Stimulated activated CD4-positive, alpha-beta T cell treated with anti-CD3 and anti-CD28 coated beads, TNF-alpha, amount 100 ng/mL, for 1 hour (primary cell): ENCODE results near the gene GPSM3.
"Not testable (repeated sequence)": the region's sequence is repeated elsewhere in the genome, so short reads cannot be mapped to it uniquely, and the experiment has no call there.

ENCODE experiments used
- DNase-seq, 3 donors: peaks; one replicate each; pipeline ENCODE4 v3.0.0-alpha.2; 2020; ENCODE audit warnings: low read depth in 3 of 3, low spot score in 1 of 3

GPSM3 gene

DNA sequence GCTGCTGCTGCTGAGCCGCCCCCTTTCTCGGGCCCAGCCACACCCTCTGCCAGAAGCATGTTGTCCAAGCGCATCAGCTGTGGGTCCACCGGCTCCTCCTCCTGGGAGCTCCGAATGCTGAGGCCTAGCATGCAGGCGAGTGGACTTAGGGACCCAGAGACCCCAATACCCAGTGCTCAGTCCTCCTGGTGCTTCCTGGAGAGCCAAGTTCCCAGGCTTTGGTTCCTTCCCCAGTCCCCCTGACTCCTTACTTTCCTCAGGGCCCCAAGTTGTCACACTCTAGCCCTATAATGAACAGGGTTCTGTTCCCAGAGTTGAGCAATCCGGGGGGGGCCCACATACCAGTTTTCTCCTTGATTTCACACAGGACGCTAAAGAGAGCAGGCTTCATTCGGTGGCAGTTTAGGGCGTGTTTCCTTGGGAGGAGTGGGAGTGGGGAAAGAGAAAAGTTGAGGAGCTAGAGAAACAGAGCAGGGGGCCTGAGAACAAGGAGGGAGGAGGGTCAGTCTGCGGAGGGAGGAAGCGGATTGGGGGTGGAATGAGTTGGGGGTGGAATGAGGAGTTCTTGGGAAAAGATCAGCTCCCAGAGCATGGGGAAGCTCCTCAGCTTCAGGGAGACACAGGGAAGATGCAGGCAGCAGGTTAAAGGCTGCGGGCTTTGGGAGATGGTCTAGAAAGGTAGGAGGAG, 3.9 kb downstream of the GPSM3 start:
- DNase-seq, result no peak

DNA sequence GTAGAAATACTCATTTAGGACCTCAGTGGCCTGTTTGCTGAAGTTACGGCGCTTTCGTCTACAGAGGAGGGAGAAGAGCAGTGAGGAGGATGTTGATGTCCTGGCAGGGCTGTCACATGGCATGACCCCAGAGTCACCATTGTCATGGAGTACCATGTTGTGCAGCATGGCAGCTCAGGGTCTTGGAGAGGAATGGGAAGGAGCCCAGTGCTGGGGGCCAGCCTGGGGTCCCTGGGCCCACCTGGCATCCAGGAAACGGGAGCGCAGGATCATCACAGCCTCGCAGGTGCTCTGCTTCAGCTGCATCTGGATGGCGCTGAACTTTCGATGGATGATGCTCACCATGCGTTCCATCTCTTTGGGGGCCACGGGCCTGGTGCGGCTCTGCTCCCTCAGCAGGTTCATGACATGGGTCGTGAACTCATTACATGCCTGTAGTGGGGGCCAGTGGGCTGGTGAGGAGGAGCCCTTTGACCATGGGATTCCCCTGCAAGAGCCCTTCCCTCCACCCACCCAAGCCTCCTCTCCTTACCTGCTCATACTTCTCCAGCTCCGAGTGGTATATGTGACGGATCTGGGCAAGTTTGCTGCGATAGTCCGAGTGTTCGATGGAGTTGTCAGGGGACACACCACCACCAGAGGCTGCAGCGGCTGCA, 4.6 kb downstream of the GPSM3 start:
- DNase-seq, result not testable (repeated sequence)

DNA sequence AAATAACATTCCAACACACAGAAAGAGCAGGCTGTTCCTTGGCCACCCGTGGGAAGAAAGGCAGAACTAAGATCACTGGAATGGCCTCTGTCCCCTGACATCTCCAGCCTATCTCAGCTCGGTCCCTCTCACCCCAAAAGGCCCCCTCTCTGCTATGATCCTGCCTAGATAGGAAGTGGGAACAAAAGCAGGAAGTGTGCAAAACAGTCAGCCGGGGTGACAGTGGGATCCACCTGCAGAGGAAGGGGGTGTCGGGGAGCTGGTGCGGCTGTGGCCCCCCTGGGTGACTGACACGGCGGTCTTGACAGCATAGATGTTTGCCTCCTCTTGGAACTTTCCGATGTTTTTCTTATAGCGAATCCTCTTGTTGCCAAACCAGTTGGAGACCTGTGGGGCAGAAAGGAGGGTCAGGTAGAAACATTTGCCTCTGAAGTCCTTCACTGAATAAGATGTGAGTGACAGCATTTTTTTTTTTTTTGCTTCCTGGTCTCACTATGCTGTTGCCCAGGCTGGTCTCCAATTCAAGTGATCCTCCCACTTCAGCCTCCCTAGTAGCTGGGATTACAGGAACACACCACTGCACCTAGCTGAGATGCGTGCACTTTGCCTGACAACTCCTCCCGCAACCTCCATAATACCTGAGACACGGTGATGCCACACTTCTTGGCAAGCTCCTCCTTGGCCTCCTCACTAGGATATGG, 5.3 kb downstream of the GPSM3 start:
- no peak for DNase-seq

DNA sequence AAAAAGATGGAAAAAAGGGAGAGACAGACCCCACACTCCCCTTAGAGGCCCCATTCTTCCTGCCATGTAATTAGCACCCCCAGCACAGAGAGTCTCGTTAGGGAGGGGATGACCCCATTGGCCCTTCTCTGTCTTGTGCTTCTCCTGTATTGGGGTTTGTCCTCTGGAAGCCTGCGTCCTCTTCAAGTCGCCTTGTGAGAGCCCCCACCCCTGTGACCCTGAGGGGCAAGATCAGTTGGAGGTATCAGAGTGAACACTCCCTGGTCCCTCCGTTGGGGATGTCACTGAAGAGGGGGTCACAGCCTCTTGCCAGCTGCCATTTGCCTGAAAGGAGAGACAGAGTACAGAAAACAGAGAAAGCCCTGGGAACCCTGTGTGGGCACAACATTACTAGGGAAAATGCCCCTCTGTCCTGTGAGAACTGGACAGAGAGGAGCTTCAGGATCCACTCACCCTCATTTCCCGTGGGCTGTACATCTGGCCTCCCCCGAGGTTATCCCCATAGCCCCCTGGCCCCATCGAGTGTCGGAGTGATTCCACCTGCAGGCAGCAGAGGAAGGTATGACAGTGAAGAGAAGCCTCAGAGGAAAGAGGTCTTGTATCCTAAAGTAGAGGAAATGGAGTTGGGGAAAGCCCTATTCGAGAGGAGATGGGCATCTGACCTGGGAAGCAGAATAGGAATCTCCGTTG, 6.1 kb downstream of the GPSM3 start:
- not testable (repeated sequence) for DNase-seq

DNA sequence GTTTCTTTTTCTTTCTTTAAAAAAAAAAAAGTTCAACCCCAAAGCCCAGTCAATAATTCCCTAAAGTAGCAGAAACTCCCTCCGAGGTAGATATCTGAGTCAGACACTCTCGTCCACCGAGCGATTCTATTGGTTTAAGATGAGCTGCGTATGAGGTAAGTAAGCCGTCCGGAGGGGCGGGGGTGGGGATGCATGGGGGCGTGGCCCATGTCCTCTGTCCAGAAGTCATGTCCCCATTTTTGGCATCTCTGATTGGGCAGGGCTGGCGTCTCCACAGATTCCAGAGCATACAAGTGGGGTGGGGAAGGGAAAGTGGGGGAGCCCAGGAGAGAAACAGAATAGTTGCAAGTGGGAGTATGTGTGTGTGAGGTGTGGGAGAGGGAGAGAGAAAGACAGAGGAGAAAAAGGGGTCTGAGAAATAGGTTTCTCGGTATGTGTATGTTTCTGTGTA, 6.7 kb downstream of the GPSM3 start:
- not testable (repeated sequence) for DNase-seq

DNA sequence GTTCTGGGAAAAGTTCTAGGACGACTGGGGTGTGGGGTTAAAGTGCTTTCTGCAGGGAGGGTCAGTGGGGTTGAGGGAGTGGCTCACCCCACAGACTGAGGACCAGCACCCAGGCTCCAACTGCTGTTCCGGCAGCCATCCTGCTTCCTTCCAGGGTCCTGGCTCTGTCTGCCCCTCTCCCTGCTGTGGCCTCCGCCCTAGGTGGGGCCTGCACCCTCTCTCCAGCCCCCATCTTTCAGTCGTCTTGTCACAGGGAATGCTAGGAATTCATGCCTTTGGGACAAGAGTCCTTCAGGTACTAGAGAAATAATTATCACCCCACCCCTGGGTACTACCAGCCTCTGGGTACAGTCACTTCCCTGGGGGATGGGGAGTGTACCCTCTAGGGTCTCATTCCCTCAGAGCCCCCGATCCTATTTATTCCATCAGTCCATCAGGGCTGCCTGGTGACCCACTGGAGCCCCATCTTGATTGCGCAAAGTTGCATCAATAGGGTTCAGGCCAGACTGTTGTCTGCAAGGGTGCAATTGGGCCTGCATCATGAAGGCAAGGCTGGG, 8.3 kb downstream of the GPSM3 start, which contains the start of gene AGER:
Gene AGER, minus strand, starts transcription at position 170 of the 557 bp plus-strand sequence. Its CDS starts 31 bp downstream, at position 139.
- DNase-seq, result no peak

DNA sequence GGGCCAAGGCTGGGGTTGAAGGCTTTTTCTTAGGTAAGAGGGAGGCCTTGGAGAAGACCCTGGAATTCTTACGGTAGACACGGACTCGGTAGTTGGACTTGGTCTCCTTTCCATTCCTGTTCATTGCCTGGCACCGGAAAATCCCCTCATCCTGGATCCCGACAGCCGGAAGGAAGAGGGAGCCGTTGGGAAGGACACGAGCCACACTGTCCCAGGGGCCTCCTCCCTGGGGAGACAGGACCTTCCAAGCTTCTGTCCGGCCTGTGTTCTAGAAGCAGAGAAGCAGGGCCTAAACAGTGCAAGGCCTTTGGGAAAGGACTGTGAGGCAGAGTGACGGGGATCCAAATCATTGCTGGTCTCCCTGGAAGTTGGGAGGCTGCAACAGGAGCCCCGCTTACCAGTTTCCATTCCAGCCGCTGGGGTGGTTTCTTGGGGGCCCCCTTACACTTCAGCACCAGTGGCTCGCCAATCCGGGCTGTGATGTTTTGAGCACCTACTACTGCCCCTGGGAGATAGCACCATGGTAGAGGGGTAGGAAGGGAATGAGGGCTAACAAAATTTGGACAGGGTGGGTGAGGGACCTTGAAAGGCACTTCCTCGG, 8.9 kb downstream of the GPSM3 start:
- DNase-seq, result no peak

DNA sequence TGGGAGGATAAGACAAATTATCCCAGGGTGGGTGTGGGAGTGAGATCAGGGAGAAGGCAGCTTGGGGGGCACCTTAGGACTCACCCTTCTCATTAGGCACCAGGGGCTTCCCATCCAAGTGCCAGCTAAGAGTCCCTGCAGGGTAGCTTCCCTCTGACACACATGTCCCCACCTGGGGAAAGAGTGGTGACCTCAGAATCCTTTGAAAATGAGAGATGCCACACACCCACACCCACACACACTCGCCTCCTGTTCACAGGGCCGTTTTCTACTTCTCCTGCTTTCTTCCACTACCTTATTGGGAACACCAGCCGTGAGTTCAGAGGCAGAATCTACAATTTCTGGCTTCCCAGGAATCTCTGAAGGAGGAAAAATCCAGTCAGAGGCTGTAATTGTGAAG, 9.4 kb downstream of the GPSM3 start:
- DNase-seq, result no peak

DNA sequence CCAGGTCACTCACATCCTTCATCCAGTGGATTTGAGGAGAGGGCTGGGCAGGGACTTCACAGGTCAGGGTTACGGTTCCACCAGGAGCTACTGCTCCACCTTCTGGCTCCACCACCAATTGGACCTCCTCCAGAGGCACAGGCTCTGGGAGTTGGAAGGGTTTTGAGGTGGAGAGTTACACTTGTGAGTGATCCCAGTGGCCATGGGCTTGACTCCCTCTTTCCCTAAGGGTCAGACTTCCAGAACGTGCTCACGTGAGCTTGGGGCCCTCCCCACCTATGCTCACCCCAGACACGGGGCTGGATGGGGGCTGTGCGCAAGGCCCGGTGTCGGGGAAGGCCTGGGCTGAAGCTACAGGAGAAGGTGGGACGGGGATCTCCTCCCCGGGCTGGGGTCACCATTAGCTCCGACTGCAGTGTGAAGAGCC, 9.9 kb downstream of the GPSM3 start:
- no peak for DNase-seq

DNA sequence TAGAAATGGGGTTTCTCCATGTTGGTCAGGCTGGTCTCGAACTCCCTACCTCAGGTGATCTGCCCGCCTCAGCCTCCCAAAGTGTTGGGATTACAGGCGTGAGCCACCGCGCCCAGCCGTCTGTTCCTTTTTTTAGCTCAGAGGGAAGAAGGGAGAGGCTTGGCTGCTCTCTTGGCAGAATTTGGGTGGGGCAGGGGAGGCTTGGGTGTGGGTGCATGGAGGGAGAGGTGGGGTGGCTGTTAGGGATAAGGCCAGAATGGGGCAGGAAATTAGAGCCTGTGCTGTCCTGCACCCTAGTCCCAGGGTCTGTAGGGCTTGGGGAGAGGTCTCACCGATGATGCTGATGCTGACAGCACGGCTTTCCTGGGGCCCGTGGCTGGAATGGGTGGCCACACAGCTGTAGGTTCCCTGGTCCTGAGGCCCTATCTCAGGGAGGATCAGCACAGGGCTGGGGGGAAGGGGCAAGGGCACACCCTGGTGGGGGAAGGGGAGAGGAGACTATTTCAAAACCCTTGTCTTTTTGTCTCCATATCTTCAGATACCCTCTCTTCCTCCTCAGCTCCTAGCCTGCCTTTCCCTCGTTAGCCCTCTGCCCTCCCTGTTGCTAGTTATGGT, 10.4 kb downstream of the GPSM3 start:
- no peak for DNase-seq

DNA sequence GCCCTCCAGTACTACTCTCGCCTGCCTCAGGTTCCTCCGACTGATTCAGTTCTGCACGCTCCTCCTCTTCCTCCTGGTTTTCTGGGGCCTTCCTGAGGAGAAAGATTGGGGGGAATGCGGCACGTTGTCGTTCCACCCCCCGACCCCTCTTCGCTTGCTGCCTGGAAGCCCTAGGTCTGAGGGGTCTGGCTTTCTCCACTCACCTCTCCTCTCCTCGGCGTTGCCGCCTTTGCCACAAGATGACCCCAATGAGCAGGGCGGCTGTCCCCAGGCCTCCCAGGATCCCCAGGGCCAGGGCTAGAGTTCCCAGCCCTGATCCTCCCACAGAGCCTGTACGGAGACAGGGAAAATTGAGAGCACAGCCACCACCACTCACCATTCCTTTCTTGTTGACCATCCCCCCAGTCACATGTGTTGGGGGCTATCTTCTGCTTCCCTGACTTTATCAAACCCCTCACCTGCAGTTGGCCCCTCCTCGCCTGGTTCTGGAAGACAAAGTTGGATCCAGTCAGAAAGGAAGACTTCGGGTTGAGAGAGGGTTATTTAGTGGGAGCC, 11.2 kb downstream of the GPSM3 start:
- no peak for DNase-seq

DNA sequence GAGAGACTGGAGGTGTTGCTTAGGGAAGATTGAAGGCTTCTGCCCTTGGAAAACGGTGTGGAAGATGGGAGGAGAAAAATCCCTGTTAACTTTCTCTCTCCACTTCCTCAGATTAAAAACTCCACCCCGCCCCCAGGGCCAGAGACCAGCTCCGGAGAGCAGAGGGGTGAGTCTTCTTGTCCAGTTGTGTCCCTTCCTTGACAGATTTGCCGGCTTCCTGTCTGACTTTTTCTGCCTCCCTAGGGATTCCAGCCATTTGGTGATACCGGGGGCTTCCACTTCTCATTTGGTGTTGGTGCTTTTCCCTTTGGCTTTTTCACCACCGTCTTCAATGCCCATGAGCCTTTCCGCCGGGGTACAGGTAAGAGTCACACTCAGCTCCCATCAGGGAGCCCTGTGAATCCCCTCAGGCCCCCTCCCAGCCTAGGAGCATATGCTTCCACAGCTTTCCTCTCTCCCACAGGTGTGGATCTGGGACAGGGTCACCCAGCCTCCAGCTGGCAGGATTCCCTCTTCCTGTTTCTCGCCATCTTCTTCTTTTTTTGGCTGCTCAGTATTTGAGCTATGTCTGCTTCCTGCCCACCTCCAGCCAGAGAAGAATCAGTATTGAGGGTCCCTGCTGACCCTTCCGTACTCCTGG, 12.6 kb downstream of the GPSM3 start:
- DNase-seq, result no peak

DNA sequence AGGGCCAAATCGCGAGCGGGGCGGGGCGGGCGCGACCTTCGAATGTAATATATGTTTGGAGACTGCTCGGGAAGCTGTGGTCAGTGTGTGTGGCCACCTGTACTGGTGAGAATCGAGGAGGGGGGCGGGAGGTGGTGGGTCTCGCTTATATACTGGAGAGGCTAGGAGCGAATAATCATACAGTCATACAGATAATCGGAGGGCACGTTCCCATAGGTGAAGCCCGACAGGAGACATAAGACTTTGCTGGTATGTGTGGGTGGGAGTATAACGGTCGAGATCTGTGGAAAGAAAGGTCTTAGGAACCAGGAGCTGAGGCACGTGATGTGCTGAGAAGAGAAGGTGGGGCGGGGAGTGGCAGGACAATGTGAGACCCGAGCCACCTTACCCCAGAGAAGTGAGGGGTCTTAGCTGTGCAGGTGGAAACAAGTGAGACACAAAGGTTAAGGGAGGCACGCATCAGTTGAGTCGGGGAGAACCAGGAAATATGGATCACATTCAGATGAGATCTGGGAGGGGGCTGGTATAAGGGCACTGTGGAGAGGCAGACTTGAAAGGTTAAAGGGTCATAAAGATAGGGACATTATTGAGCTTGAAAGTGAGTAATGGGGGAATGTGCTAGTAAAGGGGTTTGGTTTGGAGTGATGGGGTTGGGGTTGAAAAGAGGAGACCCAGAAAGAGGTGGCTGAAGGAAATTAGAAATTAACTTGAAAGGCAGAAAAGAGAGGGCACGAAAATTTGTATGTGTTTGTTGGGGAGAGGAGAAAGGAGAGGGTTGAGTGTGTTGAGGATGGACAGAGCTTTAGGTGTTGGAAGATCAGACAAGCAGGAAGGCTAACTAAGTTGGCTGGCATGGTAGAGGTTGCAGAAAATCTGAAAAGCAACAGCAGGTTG, 13.6 kb downstream of the GPSM3 start:
- no peak for DNase-seq

DNA sequence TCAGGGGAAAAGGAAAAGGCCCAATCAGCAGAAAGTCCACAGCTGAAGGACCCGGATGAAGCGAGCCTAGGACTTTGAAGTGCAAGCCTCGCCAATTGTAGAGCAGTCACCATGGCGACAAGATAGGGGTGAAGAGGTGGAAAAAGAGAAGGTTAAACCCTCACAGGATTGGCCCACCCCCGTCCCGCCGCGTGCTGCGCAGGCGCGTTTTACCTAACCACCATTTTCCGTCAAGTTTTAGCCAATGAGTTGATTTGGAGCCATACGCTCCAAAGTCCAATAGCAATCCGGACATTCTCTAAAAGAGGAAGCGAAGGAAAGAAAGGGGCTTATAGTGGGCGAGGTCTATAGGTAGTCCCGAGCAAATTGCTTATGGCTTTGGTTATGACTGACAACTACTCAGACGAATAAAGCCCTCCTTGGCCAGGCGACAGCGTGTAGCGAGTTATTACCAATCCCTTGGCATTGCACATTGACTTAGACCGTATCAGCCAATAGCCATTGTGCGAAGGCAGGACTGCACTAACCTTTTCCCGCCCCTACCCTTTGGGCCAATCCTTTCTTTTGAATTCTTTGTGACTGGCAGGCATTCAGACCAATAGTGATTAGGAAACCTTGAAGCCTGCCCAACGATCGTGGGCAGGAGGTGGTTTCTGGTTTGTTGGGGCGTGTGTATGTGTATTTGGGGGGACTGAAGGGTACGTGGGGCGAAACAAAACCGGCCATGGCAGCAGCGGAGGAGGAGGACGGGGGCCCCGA, 14.5 kb downstream of the GPSM3 start, which contains the start of gene RNF5:
Gene RNF5, plus strand, starts transcription at position 618 of the 759 bp plus-strand sequence. Its CDS starts 107 bp downstream, at position 725.
- DNase-seq, result peak; percentile 74 to 94 (median 86)

DNA sequence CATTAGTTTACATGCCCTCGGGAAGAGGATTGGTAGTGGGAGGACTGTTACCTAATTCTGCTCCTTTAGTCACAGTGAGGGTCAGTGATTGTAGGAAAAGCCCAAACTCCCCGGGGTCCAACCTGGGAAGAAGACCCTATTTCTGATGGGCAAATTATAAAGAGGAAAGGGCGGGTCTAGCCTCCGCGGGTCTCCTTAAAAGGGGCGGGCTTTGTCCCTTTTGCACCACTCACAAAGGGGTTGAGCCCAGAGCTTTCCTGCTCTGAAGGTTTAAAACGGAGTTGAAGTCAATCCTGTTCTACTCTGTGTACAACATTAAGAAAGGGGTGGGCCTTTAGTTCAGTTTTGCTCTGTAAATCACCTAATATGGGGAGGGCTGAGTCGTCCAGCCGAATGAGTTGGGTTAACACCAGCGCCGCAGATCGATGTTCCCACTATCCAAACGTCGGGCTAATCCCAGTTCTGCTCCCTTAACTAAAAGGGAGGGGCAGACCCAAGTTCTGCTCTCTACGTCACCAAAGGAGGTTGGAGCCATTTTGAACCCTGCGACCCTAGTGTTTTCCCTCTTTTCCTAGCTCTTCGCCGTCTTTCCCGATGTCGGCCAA, 15.2 kb downstream of the GPSM3 start:
- no peak for DNase-seq

DNA sequence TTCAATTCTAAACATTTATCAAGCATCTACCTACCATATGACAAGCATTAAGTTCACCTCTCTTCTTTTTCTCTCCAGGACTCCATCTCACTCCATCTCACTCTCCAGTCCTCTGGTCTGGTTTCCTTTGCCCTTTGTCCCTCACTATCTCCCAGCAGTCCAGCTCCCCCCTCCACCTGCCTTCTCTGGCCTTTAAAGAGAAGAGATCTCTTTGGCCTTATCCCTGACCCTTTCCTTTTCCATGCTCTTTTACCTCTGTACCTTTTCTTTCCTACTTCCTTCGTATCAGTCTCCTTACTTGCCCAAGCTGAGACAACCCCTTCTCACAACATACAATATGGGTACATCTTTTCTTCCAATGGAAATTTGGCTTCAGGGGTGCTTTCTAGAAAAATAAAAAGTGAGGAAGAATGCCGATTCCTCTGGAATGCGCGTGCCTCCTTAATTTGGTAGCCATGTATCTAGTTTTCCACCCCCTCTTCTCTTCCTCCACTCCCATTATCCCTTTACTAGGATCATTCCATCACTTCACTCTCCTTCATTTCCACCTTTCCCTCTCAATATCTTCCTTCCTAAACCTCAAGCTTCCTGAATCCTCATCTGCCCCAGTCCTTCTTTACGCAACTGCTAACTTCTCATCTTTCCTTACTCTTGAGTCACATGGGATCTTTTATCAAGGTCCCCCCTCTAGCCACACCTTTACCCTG, 15.8 kb downstream of the GPSM3 start:
- DNase-seq, result no peak
